Astrocyte of the spinal cord (primary cell): ENCODE measurements around the gene SETD3.

ENCODE experiments used
- DNase-seq: peaks from one replicate; pipeline ENCODE4 v3.0.0; 2011; ENCODE audit warnings: low read depth, low spot score
- H3K4me3 ChIP-seq: 2 replicates; pipeline ENCODE4 v1.5.1; 2011; ENCODE audit warnings: low read depth, mild to moderate bottlenecking, low read length, moderate library complexity
- in situ Hi-C: cut with HindIII; loops from 2 replicates; pipeline ENCODE4 v1.10.0; 2017; ENCODE audit warnings: low sequenced_read_pairs
- TF ChIP-seq, protein P1 (sequence below): IDR thresholded peaks from 2 replicates; pipeline ENCODE4 v1.5.1; 2012; ENCODE audit warnings: low read depth, mild to moderate bottlenecking, low read length, inconsistent platforms

Gene SETD3

DNA sequence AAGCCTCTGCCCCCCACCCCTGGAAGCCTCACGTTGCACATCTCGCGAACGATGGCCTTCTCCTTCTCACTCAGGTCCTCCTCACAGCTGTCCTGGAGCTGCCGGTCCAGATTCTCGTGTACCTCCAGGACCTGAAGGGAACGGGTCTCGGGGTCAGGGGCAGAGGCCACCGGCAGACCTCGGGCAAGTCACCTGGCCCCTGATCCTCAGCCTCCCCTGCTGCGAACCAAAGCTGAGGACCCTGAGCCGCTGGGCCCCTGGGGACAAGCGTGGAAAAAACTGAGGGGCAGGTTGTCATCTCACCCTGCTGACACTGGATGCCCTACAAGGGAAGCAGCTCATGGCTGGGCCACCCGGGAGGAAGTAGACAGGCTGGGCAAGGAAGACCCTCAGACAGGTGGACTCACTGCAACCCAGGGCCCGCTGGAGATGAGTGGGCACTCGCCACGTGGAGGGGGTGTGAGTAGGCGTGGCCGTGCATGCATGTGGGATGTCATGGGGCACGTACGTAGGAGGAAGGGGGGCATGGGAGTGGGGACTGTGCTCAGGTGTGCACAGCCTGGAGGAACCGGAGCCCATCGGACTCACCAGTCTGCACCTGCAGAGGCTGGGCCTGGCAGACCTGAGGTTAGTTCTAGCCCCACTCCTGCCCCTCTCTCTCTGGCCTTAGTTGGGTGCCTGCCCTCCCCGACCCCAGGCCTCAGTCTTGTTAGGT is 35.7 kb upstream of the SETD3 start:
- TF ChIP-seq, protein P1, sequence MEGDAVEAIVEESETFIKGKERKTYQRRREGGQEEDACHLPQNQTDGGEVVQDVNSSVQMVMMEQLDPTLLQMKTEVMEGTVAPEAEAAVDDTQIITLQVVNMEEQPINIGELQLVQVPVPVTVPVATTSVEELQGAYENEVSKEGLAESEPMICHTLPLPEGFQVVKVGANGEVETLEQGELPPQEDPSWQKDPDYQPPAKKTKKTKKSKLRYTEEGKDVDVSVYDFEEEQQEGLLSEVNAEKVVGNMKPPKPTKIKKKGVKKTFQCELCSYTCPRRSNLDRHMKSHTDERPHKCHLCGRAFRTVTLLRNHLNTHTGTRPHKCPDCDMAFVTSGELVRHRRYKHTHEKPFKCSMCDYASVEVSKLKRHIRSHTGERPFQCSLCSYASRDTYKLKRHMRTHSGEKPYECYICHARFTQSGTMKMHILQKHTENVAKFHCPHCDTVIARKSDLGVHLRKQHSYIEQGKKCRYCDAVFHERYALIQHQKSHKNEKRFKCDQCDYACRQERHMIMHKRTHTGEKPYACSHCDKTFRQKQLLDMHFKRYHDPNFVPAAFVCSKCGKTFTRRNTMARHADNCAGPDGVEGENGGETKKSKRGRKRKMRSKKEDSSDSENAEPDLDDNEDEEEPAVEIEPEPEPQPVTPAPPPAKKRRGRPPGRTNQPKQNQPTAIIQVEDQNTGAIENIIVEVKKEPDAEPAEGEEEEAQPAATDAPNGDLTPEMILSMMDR: no peak
- no peak for DNase-seq
- H3K4me3 ChIP-seq: no peak overlapping the region
- in situ Hi-C loops: no loop called here

DNA sequence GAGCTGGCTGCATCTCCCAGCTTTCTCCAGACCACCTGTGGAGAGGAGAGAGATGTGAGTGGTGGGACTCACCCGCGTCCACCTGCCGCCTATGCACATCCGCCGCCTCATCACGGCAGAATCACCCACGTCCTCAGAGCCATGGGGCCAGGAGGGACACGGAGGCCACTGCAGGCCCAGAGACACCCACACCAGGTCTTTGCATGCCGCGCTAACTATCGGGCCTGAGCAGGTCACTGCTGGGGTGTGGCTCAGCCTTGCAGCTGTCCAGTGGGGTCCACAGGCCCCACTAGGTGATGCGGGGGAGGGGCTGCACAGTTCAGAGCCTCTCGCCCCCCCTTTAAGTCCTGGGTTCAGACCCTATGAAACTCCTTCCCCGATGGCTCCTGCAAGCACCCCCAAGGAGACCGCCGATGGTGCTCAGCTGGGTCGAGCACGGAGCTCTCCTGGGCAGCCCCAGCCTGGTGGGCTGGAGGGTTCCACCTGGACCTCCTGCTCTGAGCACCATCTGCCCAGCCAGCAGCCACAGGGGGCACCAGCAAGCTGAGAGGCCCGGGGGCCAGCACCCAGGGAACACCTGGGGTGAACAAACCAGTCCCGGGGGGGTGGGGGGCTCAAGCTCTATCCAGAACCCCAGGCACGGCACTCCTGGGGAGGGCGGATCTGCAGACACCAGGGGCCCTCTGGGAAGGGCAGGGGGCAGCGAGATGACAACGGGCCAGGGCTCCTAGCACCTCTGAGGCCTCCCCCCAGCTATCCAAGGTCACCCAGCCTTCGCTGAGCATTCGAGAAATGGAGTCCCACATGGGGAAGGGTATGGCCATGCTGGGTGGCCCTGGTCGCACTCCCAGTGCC is 34.9 kb upstream of the SETD3 start:
- in situ Hi-C loops: no loop called here
- no peak for DNase-seq
- no peak overlapping the region for H3K4me3 ChIP-seq
- TF ChIP-seq, protein P1: no peak

DNA sequence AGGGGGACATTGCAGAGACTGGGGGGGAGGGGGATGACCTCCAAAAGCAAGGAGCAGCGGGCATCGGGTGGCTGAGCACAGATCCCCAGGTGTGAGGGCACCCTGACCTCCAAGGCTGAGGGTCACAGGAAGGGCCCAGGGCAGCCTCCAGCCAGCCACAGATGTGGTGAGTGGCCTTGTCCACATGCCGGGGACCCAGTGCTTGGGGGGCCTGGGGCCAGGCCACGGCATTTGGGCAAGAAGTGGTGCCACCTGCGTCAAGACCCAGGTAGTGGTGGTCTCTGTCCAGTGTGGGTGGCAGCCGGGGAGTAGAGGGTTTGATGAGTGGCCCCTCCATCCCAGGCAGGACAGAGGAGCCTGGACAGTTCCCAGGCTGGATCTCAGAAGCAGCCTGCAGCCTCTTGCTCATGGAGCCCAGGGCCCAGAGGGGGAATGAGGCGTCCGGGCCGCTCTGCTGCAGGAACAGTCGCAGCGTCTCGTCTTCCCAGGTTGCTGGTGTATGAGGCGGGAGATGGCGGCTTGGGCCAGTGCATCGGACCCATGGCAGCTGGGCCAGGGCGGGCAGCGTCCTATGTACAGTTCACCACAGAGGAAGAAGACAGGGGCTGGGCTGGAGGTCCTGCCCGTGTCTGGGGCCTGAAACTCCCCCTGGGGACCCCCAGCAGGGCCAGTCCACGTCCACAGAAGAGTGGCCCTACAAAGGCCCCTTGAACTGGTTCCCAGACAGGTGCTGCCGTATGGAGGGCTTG is 34.1 kb upstream of the SETD3 start:
- in situ Hi-C loops: no loop called here
- TF ChIP-seq, protein P1: no peak
- no peak overlapping the region for H3K4me3 ChIP-seq
- DNase-seq: no peak

GRCh38 chr14:99513946-99514551 is 33.4 kb upstream of the SETD3 start:
- DNase-seq: no peak
- TF ChIP-seq, protein P1: no peak
- in situ Hi-C loops: no loop called here
- no peak overlapping the region for H3K4me3 ChIP-seq

DNA sequence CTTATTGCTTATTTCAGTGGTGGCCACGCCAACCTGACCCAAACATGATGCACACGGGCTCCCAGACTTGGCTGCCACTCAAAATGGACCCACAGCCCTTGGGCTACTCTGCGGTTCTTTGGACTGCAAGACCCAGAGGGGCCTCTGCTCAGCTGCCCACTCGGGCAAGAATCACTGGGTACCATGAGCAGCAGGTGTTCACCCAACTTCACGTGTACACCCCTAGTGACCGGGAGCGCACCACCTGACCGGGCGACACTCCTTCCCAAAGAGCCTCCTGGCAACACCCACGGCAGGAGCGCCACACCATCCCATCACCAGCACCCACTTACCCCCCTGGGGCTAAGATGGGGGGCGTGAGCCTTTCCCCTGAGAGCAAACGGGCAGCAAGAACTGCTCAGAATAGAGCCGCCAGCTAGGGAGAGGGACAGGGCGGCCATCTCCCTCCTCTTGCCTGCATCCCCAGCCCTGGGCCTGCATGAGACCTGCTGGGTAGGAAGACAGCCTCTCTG is 32.6 kb upstream of the SETD3 start:
- TF ChIP-seq, protein P1: no peak
- no peak overlapping the region for H3K4me3 ChIP-seq
- in situ Hi-C loops: no loop called here
- no peak for DNase-seq
